HG03280 (cell line): ENCODE measurements around the gene TMEM72.

Experiments used
- ATAC-seq: cut with Tn5 transposase; IDR thresholded peaks from one replicate; pipeline ENCODE4 v1.9.1; 2021; ENCODE audit warnings: mild to moderate bottlenecking, moderate library complexity; ENCODE audit not compliant: unreplicated experiment

TMEM72 gene

DNA sequence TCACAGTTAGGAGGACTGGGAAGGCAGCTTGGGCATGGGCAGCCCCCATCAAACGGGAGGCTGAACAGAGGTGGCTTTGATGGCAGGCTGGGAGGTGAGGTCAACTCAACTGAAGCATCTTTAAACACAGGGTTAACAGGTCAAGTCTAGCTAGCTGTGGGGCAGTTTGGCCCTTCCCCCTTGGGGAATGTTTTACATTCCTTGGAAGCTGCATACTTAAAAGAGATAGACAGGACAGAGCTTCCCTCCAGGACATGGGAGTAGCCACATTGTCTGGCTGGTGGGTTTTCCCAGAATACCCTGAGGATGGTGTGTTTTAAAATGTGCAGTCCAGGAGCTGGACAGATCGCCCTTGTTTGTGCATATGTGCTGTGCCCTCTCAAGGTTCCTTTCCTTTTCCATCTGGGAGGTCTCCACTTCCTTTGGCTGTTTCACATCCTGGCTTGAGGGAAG is 41.7 kb downstream of the TMEM72 start:
- ATAC-seq, result no peak

DNA sequence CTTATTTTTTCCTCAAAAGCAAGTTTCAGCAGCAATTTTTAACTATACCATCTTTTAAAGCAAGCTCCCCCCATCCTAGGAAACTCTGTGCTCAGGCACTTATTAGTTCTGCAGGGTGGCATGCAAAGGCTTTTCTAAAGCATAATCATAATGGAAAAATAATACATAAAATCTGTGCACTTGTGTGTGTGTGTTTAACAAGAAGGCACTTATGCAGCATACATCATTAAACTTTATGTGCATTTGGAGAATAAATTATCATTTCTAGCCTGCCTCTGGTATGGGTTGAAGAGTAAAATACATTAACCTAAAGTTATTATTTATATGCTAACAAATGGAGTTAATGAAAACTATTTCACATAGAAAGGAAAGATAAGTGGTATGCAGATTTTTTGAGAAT is 42.9 kb downstream of the TMEM72 start:
- ATAC-seq, result no peak

DNA sequence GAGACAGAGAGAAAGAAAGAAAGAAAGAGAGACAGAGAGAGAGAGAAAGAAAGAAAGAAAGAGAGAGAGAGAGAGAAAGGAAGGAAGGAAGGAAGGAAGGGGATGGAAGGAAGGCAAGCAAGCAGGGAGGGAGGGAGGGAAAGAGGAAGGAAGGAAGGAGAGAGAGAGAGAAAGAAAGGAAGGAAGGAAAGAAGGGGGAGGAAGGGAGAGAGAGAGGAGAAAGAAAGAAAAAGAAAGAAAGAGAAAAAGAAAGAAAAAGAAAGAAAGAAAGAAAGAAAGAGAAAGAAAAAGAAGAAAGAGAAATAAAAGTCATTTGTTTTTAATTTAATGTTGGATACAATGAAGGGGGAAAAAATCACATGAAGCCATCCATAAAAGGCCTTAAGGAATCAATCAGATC is 43.8 kb downstream of the TMEM72 start:
- ATAC-seq, result no peak

DNA sequence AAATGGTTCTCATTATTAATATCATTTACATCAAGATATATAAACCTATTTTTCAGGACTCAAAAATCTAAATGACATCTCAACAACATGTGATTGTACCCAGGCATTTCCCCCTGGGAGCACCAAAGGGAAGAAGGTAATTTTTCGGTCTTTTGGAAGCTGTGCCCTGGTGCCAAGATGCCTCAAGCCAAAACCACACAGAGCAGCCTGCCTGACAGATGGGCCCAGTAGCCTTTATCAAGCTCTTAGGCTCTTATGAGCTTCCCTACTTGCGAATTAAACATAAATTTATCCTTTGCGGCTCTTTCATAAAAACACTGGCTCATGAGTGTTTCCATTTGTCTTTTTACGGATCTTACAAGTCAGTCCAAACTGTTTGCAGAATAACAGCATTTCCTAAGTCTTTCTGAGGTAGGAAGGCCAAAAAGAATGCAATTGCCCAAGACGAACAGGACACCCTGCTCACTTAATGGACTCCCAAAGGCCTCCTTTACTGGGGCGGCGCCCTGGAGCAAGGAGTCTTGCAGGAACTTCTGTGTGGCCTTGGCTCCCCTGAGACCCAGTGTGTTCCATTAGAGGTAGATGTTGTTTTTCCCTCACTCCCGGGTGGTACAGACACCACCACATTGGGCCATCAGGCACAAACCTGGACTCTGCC is 44.4 kb downstream of the TMEM72 start:
- no peak for ATAC-seq

DNA sequence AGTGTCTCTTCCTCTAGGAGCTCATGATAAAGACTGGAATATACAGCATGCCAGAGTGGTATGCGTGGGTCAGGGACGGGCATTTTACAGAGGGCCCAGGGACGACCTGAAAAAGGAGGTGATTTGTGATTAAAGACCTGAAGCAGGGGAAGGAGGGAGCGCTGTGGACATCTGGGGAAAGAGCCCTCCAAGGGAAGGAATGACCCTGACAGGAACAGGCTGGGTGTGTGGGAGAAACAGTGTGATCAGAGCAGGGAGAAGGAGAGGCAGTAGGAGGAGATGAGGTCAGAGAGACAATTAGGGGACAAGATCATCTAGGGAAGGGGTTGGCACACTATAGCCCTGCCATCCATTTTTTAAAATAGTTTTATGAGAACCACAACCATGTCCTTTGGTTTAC is 45.1 kb downstream of the TMEM72 start:
- no peak for ATAC-seq

DNA sequence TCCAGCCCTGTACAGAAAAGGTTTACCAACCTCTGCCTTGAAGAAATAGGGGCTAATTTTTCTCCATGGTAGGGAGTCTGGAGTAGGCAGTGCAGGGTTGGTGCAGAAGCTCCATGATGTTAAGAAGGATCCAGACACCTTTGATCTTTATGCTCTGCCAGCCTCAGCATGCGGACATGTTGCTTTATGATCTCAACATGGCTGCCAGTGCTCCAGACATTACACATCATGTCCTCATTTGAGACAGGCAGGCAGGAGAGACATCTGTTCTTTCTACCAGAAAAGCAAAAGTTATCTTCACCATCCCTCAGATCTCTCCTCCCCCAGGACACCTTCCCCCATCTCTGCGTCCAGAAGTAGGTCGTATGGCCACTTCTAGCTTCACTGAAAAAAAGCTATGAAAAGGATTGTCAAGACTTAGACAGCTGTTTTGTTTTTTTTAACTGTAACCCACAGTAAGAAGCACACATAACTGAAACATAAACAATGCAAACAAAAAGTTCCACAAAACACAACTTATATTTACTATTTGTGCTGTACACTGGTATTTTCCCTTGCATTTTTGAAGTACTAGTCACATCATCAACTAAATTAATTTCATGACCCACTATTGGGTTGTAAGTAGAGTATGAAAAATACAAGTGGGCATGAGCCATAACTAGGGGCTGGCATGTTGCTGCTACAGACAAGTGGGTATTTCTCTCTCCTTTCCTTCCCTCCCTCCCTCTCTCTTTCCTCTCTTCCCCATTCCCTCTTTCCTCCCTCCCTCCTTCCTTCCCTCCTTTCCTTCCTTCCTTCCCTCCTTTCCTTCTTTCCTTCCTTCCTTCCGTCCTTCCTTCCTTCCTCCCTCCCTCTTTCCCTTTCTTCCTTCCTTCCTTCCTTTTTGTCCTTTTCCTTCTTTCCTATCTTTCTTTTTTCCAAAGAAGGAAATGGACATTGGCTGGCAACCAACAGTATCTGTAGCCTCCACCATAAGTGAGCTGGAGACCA is 45.9 kb downstream of the TMEM72 start:
- no peak for ATAC-seq

DNA sequence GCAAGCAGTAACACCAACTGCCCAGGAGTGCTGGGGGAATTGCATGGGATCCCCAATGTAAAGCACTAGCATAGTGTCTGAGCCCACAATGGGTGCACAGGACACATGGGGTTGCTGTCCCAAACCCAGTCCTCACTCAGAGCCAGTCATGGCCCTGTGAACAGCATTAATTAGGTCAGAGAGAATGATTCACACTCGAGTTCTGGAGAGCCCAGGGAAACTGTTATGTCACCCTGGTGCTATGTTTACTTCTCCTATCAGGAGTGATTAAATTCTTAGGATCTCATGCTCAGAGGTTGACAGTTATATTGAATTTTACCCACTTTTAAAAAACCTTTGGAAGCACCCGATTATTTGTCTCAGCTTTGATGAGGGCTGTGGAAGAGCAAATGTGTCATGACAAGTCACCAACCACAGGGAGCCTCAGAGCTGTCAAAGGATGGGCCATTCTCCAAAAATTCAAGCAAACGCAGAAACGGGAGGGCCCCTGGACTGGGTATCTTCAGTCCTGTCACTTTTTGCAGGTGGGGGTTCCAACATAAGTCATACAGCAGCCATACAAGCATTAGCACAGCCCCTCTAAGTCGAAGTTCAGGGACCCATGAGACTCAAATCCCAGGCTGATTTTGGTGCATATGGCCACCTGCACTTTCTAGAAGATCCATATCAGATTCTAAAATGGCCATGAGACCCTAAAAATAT is 47.2 kb downstream of the TMEM72 start:
- ATAC-seq, result no peak

DNA sequence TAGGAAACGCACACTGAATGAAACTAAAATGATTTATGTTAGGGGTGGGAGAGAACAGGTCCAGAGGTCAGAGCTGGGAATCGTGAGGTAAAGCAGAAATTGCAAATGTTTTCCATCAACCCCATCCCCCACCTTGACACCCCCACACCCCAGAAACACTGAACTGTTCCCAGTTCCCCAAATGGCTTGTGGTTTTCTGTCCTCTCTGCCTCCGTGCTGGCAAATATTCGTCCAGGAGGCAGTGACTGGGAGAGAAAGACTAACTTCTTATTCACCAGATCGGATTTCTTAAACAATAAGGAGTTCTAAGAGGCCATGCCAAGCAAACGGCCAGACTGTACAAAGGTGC is 47.7 kb downstream of the TMEM72 start:
- no peak for ATAC-seq

DNA sequence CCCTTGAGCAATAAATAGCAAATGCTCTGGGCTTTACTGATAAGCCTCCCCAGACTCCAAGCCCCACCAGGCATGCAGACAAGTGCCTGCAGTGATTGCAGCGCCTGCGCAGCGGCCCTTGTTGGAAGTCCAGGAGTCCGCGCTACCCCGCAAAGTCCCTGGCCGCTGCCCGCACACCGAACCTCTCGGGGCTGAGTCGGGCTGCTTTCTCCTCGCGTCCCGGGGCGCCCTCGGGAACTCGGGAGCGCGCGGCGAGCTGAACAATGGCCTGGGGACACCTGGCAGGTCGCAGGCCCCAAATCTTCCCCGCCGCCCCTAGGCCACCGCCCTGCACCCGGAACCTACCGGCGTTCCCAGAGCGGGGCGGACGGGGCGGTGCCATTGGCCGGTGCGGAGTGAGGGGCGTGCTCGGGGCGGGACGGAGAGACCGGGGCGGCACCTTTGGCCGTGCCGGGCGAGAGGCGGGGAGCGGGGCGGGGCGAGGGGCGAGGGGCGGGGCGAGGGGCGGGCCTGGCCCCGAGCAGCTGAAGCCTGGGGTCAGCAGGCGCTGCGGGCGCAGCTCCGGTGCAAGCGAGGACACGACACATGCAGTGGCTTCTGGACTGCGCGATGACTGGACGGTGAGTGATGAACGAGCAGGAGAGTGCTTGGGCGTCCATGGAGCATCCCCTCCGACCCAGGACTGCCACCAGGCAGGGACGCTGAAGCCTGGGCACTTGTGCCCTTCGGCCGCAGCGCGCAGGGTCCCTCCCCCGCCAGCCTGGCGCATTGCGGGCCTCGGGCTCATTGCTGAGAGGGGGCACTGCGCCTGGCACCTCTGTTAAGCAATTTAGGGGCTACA is 48.3 kb downstream of the TMEM72 start, which contains the start of gene RASSF4:
RASSF4 (plus strand) TSS at position 556 of the 841 bp plus-strand sequence. CDS start 10,401 bp downstream, outside the sequence.
- peak; percentile 97 for ATAC-seq

DNA sequence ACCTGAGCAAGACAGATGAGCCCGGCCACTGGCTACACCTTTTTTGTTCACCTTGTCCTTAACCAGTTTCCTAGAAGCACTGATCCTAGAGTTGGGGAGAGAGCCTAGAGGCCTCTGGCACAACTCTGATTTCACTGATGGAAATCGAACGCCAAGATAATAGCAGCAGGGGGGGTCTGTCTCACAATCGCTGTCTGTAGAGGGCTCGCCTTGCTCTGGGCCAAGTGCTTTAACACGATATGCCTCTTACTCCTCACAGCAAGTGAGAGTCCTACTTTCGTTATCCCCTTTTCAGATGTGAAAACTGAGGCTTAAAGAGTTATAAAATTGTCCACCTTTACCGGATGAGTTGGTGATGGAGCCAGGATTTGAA is 48.9 kb downstream of the TMEM72 start:
- ATAC-seq, result no peak

DNA sequence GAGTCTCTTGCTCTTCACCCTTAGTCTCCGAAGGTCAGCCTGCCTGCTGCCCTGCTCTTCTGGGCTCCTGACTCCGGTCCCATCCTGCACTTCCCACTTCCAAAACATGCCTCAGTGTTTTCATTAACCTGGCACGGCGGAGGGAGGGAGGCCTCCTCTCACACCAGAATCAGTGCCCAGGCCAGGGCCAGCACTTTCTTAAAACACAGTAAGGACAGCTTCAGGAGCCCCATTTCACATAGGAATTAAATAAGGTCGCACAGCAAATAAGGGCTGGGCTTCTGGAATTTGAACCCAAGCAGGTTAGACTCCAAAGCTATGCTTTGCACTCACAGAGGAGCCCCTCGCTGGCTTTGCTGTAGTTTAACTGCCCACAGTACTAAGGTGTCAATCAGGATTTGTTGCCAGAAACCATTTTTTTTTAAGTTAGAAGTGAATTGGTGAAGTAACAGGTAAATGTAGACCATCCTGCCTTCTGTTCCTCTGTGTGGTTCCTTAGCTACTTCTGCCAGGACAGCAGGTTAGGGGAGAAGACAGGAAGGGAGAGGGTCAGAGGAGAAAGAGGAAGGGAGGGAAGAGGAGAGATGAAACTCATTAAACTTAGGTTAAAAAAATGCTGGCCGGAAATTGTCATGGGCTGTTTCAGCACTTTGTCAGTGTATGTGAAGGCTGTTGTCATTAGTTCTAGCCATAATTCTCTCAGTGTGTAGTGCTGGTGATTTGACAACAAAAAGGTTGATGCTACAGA is 49.5 kb downstream of the TMEM72 start:
- ATAC-seq, result no peak

DNA sequence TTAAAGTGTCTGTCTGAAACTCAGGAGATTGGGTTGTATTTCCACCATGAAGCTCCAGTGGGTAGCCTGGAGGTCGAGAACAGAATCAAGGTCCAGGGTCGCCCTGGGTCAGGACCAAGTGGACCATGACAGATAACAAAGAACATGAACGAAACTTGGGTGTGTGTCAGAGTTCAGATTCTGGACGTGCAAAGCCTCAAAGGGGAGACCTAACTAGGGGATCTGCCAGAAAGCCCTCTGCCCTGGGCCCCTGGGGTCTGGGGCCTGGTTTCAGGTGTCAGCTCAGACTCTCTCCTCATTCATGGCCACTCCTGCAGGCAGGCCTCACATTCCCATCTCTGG is 50.1 kb downstream of the TMEM72 start:
- no peak for ATAC-seq

DNA sequence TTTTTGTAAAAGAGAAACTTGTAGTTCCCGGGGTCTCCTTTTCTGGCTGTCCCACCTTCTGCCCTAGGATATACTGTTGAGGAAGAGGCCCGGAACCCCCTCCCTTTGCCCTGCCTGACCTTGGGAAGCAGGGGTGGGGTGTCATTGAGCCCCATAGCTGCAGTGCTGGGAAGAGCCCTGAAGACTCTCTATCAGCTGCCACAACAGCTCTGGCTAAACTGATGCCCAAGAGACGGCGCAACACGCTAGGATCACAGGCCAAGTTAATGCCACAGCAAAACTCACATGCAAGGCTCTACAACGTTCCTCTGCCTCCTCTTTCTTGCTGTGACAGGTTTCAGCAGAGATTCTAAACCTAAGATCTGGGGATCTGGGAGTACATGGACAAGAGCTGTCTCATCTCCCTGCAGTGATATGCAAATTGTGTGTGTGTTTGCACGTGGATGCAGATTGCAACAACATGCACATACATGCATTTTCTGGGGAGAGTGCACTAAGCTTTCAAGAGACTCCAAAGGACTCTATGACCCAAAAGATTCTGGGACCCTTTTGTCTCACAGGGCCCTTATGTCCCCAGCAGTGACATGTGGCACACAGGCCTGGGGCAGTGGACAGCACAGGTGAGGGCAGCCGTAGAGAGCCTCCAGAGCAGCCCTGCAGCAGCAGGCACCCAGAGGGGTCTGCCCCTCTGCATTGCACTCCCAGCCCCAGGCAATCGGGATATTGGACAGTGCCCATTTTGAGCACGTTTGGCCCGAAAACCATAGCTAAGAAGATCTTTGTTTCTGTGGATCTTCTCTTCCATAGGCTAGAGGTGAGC is 51.0 kb downstream of the TMEM72 start:
- ATAC-seq, result no peak

DNA sequence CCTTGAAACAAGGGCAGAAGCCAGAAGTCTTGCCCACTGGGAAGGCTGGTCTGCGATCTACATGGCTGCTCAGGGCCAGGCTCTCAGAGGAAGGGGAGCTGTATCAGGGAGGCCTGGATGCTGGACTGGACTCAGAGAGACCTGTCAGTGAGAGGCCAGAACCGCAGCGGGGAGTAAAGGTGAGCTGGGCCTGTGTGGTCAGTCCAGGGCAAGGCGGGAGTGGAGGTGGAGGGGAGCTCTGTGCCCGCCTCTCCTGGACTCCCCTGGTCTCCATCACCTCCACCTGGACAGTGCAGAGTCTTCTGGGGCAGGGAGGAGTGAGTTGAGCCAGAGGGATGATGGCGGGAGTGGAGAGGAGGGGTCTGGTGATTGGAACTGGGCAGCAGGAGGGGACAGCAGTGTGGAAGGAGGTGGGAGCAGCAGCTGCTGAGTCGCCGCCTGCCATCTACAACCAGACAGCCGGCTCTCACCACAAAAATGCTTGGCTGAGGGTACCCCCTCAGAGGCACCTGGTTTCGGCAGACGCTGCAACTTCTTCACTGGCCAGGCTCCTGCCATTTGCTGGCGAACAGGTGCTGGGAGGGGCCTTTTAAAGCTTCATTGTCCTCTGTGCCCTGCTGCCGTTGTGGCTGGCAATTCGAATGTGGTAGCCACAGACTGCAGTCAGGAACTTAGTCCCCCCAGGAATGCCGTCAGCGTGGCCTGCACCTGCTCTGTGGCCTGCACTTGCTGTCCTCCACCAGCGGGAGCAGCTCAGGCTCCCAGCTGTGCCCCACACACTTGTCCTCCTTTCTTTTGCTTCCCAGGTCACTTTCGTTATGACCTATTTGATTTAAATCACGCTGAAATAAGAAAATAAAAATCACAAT is 52.0 kb downstream of the TMEM72 start:
- ATAC-seq, result no peak

DNA sequence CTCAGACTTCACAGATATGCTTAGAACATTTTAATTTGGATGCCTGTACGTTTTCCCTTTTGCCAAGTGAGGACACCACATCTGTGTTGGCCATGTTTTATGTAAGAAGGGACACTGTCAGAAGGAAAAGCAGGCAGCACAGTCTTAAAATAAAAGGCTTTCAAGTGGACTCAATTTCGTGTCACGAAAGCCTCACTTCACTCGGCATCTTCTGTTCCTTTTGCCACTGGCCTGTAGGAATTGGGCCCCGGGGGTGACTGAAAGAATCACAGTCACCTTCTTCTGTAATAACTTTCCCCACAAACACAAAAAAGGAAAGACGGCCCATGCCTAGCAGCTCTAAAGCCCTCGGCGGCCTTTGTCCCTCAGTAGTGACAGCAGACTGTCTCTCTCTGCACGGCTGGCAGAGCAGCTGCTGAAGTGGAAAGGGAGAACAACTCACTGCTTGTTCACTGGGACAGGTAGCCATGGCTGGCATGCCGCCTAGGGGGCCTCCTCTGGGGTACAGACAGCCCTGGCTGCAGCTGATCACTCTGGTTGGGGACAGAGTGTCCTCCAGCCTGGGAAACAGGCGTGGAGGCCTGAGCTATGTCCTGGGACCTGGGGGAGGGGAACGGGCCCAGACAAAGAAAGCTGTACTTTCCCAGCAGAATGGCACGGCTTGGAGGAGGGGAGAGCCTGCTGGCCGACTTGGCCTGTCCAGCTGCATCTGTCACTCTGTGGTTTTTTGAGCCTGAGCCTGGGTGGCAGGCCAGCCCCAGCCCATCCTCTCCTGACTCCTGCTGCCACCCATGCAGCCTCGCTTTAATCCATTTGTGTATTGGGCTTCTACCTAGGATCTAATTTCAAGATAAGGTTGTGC is 52.9 kb downstream of the TMEM72 start:
- no peak for ATAC-seq

DNA sequence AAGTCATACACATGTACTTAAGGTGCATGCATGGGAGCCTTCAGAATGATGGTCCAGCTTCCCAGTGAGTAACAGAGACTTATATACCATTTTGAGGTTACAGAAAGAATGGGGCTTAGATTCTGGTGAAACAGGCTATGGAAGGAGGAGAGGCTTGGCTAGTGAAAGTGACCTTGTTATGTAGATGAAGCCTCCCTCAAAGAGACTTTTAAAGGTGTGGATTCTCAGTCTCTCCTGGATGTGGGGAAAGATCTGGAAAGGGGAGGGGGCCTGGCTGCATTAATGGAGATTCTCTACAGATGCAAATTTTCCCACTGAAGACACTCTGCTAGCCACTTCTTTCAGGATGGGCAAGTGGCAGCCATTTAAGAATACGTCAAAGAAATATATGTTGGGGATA is 54.0 kb downstream of the TMEM72 start:
- ATAC-seq, result no peak

DNA sequence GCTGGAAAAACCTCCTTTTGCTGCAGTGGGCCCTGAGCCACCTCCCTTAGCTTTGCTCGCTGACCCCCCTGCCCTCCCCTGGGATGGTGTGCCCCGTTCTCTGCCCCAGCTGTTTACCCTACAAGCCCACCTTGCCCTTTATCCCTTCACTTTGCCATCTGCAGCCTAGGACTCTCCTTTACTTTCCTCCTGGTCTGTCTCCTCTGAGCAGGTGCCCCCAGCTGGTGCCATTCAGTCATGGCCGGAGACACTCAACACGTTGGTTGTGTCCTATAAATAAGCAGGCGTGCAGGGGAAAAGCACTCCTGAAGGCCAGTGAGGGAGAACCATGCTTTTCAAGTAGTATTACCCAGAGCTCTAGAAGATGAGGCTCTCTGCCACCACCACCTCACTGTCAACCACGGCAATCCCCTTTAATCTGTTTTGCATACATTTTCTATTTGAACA is 54.5 kb downstream of the TMEM72 start:
- no peak for ATAC-seq
